Psoas muscle (tissue), 8 donors: ENCODE data around the gene EIF6. TPM values are rescaled to one million over a fixed set of nuclear protein-coding genes. Genes with fewer than 3 reads are reported as not detected.

Experiments used
- ATAC-seq, 4 donors: fragments of 200-7000 bp; cut with Tn5 transposase; one replicate each; pipeline ENCODE4 v1.9.1; 2020; ENCODE audit warnings: moderate library complexity in 3 of 4, mild to moderate bottlenecking in 2 of 4
- DNase-seq, 2 donors: peaks; one replicate each; pipeline ENCODE4 v3.0.0-alpha.2; 2020
- H3K27ac ChIP-seq: fragments of 200-600 bp; one replicate; pipeline ENCODE4 v1.8.0; 2022
- H3K27me3 ChIP-seq, 3 donors: fragments of 200-600 bp in 1 of 3; one replicate each; pipeline versions ENCODE4 v1.6.1 to v1.8.0; 2013 to 2022; ENCODE audit warnings: low read length in 2 of 3, mild to moderate bottlenecking in 2 of 3, moderate library complexity in 1 of 3; ENCODE audit not compliant: insufficient read depth in 3 of 3
- H3K36me3 ChIP-seq, 2 donors: fragments of 200-600 bp in 1 of 2; one replicate each; pipeline versions ENCODE4 v1.6.1 to v1.8.0; 2013 to 2022; ENCODE audit warnings: low read depth in 1 of 2, mild to moderate bottlenecking in 1 of 2, moderate library complexity in 1 of 2; ENCODE audit not compliant: insufficient read depth in 1 of 2
- H3K4me1 ChIP-seq: fragments of 200-600 bp; one replicate; pipeline ENCODE4 v1.8.0; 2022
- H3K4me3 ChIP-seq: fragments of 200-600 bp; one replicate; pipeline ENCODE4 v1.8.0; 2022; ENCODE audit warnings: mild to moderate bottlenecking
- H3K9me3 ChIP-seq: fragments of 200-600 bp; one replicate; pipeline ENCODE4 v1.8.0; 2022
- WGBS, 3 donors: extraction: QIAGEN DNeasy Blood & Tissue Kit; methylation state at CpG; one replicate each; pipeline versions ENCODE4 v1.1.6 to v1.1.7; 2013; 5-methylcytosine and 5-hydroxymethylcytosine counted together
- intact Hi-C, 2 donors: fragments of 100-400 bp; cut with DNase I; formaldehyde crosslinking; loops; one replicate each; pipeline versions ENCODE4 v1.11.0 to v1.14.2; 2022
- polyA plus RNA-seq, 3 donors: library from polyadenylated mRNA; stranded (reverse); fragments of 200-250 nt; gene quantifications; one replicate each; pipeline ENCODE4 v1.2.3, GENCODE V29; 2013
- total RNA-seq, 4 donors: library from RNA; stranded (reverse); fragmentation: NEBNext Ultra II Directional in 2 of 4; extraction: Animal tissue kit (Norgen Biotek cat#: 25700) in 2 of 4; gene quantifications; one replicate each; pipeline versions ENCODE4 v1.2.1 to v1.2.4, GENCODE V29; 2021 to 2023
- TF ChIP-seq, protein P1 (sequence below): fragments of 200-600 bp; IDR thresholded peaks from one replicate; pipeline ENCODE4 v1.8.0; 2022; ENCODE audit warnings: antibody characterized with exemption
- donor health status: healthy with polysubstance abuse.
- donor health status: DM: no; HTN: no; CAD: no; lungs with moderate emphysema.
- donor health status: Bipolar disorder and iron deficiency.
- donor health status: healthy.
- donor health status: DM: yes; HTN: yes; CAD: no.
- donor health status: DM: no; HTN: no; CAD: no.
- donor health status: DM: no; HTN: no; CAD: no.
- donor health status: DM: yes; HTN: yes; CAD: no.

The EIF6 gene
- total and polyA plus RNA-seq, 7 donors: 44.3 to 169 (median 63.0) TPM

DNA sequence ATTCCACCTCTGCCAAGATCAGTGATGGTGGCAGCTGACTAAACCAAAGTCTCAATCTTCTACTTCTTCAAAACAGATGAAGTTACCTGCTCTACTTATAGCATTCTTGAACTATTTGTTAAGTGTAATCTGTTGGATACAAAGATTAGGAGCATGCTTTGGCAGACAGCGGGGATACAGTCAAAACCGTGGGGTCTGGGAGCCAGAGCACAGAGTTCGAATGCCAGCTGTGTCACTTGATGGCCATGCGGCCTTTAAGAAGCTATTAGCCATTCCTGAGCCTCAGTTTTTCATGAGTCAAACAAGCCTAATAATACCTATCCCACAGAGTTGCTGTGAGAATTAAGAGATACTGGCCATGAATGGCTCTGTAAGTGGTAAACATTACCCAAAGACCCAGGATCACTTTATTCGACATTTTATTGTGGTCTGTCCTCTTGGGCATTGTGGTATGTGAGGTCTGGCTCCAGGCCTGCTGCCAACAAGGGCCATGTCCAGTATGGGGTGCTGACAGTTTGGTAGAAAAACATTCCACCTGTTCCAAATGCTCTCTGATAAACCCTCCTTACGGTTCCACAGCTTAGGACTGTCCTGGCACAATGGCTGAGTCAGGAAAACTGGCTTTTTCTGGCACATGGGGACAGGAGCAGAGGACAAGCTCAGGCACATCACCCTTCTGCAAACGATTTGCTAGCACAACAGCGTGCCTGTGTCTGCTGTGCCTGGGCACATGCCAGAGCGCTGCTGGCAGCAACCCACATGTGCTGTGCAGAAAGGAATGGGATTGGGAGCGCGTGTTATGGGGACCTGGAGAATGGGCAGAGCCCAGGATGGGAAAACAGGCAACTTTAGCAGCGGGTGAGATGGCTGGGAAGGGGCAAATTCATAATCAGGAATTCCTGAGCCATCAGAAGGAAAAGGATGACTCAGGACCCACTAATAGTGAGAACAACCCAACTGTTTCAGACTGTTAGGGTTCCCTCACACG lies 23.4 kb upstream of the EIF6 start:
- peak; percentile 56 to 73 (median 68) for ATAC-seq
- Histone ChIP-seq H3K9me3 (no peaks in the 10 kb centered on the region), H3K4me1 (peaks cover 44% of the 10 kb centered on the region), H3K27me3 (no peaks in the 10 kb centered on the region), H3K27ac (peak overlapping the region; percentile 87), H3K4me3 (no peak overlapping the region), H3K36me3 (peaks cover 0 to 7% of the 10 kb centered on the region in 2 donors)
- TF ChIP-seq, protein P1, sequence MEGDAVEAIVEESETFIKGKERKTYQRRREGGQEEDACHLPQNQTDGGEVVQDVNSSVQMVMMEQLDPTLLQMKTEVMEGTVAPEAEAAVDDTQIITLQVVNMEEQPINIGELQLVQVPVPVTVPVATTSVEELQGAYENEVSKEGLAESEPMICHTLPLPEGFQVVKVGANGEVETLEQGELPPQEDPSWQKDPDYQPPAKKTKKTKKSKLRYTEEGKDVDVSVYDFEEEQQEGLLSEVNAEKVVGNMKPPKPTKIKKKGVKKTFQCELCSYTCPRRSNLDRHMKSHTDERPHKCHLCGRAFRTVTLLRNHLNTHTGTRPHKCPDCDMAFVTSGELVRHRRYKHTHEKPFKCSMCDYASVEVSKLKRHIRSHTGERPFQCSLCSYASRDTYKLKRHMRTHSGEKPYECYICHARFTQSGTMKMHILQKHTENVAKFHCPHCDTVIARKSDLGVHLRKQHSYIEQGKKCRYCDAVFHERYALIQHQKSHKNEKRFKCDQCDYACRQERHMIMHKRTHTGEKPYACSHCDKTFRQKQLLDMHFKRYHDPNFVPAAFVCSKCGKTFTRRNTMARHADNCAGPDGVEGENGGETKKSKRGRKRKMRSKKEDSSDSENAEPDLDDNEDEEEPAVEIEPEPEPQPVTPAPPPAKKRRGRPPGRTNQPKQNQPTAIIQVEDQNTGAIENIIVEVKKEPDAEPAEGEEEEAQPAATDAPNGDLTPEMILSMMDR: no peak
- intact Hi-C loops: loop anchor here in 1 of 2 donors (5.0 kb wide), 1 partner anchor 34 kb away; no protein-coding TSS in a partner anchor
- 41 to 51% (median 42%) methylated on average over 13 of the region's 13 CpGs for WGBS, 3 donors
- DNase-seq: peak; percentile 71 to 82

- TF ChIP-seq, protein P1: peak; percentile 55
- no peak overlapping the region for H3K4me3 ChIP-seq
- peak overlapping the region; percentile 87 for H3K27ac ChIP-seq
- H3K36me3 ChIP-seq: peaks cover 0 to 11% of the 10 kb centered on the region in 2 donors
- intact Hi-C loops: loop anchor here in 1 of 2 donors (5.0 kb wide), 1 partner anchor 35 kb away; no protein-coding TSS in a partner anchor
- no peaks in the 10 kb centered on the region for H3K27me3 ChIP-seq
- ATAC-seq (peak; percentile 14 to 69 (median 61)), DNase-seq (peak; percentile 60 to 80)
- no peaks in the 10 kb centered on the region for H3K9me3 ChIP-seq
- WGBS, 3 donors: 58 to 63% (median 60%) methylated on average over 4 of the region's 4 CpGs
- H3K4me1 ChIP-seq: peaks cover 44% of the 10 kb centered on the region
Measured at GRCh38 chr20:35306931-35307517, 22.5 kb upstream of the EIF6 start.

DNA sequence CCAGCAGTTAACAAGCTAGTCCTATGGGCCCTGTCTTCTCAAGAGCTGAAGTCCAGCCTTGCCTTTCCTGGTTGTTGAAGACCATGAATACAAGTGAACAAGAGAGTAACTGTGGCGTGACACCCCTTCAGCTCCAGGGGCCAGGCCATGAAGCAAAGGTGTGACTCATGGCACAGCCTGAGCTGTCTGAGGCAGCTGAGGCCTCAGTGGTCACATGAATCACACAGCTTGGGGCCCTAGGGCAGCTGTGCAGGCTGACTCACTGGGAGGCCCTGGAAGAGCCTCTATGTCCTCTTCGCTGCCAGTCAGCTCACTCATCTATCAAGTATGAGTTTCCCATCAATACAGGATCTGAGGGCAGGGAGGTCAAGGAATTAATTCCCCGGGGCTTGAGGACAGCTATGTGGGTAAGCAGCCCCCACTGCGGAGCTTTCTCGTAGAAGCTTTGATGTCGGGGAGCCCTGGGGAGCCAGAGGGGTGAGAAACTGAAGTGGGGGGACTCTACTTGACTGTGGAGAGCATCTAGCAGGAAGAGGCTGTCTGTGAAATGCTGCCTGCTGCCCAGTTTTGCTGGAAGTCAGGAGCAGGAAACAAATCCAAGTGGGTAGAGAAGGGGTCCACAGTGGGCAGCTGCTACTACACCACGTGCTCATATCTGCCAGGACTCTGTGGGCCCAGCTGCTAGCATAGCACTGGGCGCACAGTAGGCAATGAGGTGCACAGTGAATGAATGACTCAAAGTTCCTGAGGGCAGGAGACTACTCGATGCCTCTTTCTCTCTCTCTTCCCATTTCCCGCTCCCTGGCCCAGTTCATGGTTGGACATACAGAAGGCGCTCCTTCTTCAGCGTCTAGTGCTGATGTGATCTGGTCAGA lies 21.3 kb upstream of the EIF6 start:
- peak; percentile 86 to 89 for DNase-seq

More for the DNA sequence above, 21.3 kb upstream of the EIF6 start:
- WGBS, 3 donors: 72 to 80% (median 78%) methylated on average over 11 to 12 of the region's 12 CpGs
- intact Hi-C loops: loop anchor here in 1 of 2 donors (5.0 kb wide), 1 partner anchor 36 kb away; no protein-coding TSS in a partner anchor
- peaks cover 0 to 17% of the 10 kb centered on the region in 2 donors for H3K36me3 ChIP-seq
- TF ChIP-seq, protein P1: no peak
- peaks cover 44% of the 10 kb centered on the region for H3K4me1 ChIP-seq
- H3K27ac ChIP-seq: peak overlapping the region; percentile 87
- ATAC-seq: peak; percentile 83 to 85 (median 84)
- no peaks in the 10 kb centered on the region for H3K9me3 ChIP-seq
- no peaks in the 10 kb centered on the region for H3K27me3 ChIP-seq
- peak overlapping the region; percentile 4 for H3K4me3 ChIP-seq
